HG02798 (cell line): ENCODE data around the gene MACROD2.
"Not testable (repeated sequence)": the region's sequence is repeated elsewhere in the genome, so short reads cannot be mapped to it uniquely, and the experiment has no call there.

ENCODE experiments used
- ATAC-seq: cut with Tn5 transposase; IDR thresholded peaks from one replicate; pipeline ENCODE4 v1.9.1; 2021; ENCODE audit warnings: mild to moderate bottlenecking; ENCODE audit not compliant: unreplicated experiment, poor library complexity

The MACROD2 gene

DNA sequence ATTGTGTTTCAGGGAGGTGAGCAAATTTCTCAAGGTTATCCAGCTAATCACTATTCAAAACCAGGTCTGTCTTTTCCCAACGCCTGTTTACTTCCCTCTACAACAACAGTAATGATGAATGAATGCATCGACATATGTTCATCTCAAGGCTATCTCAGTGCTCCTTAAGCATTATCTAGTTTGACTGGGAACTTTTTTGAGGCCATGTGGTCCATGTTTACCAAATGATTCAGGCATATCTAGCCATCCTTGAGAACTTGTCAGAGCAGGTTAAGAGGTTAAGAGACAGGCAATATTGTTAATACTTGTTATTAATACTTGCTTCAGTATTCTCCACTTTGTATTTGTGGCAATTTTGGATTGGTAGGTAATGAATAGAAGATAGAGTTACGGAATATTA, 1380.5 kb downstream of the MACROD2 start:
- no peak for ATAC-seq

GRCh38 chr20:15377603-15378002, 1382.3 kb downstream of the MACROD2 start:
- ATAC-seq = not testable (repeated sequence)

GRCh38 chr20:15378151-15378550, 1382.8 kb downstream of the MACROD2 start:
- no peak for ATAC-seq

DNA sequence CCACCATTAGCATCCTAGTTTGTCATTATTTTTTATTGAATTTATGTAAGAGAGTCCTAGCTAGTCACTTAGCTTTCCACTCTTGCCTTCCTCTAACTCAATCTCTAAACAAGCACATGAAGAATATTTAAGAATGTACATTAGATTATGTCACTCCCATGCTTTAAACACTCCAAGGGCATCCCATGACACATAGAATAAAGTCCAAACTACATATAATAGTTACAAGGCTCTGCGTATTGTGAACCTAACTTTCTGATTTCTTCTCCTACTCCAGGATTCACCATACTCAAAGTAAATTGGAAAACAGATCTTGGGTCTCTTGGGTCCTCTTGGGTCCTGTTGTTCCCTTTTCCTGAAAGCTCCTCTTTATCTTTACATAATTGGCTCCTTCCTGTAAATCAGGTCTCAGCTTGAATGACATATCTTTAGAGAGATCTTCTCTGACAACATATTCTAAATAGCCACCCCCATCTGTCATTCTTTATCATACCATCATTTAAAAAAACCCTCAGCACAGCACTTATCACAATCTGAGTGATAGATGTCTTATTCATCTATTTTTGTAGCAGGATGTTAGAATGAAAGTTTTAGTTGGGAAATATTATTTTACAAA, 1384.5 kb downstream of the MACROD2 start:
- ATAC-seq = no peak

DNA sequence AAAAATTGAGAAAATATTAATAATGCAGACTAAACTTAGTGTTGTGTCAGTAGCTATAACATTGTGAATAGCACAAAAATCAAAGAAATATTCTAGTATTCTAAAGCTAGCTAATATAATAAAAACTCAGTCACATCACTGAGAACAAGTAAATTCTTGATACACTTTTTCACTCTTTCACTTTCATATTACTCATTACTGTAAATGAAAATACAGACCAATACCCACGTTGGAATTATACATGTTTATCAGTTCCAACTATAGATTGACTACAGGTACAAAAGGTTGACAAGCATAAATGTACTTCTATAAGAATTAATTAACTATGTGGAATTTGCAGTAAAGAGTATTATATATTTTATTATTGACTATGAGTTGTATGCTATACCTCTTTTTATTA, 1385.5 kb downstream of the MACROD2 start:
- no peak for ATAC-seq

DNA sequence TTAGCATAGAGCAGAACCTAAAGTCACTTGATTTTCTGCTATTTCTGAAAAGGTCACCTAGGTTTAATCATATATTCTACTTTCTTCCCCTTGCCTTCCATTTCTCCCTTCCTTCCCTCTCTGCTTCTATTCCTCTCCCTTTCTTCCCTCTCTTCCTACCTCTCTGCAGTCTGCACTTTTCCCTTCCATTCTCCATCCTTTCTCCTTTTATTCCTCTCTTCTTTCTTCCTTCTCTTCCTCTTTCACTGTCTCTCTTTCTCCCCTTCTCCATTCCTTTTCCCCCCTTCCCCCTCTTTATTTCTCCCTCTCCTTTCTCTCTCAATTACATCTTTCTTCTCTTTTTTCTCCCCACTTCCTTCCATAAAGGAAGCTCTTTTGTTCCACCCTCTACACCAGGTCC, 1391.9 kb downstream of the MACROD2 start:
- no peak for ATAC-seq

DNA sequence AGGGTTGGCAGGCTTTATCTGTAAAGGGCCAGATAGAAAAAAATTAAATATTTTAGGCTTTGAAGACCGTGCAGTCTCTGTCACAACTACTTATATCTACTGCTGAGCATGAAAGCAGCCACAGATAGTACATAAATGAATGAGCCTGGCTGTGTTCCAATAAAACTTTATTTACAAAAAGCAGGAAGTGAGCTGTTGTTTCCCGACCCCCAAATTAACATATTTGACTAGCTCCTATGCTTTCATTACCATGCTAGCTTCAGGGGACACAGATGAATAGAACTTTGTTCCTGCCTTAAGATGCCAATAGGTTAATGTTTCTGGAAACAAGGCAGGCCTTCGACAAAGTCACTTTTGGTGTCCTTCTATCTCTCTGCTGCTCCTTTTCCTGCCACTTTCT, 1400.1 kb downstream of the MACROD2 start:
- ATAC-seq = no peak

- no peak for ATAC-seq
Observed at GRCh38 chr20:15396026-15396425, 1400.7 kb downstream of the MACROD2 start.

GRCh38 chr20:15396900-15397299, 1401.6 kb downstream of the MACROD2 start:
- ATAC-seq = no peak

DNA sequence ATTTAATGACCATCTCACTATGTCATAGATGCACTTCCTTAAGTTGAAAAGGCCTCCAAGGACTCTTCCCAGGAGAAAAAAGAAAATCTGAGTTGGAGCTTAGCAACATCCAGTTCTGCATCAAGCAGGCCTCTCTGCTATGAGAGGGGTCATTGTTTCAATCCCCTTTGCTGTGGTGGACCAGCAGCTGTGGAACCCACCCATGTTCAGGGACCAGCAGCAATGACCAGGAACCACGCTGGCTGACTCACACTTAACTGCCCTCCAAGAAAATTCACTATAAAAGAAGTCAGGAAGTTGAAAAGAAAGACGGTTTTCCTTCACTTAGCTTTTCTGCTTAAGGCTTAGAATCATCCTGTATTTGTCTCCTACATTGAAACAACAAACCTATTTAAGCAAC, 1404.5 kb downstream of the MACROD2 start:
- no peak for ATAC-seq

DNA sequence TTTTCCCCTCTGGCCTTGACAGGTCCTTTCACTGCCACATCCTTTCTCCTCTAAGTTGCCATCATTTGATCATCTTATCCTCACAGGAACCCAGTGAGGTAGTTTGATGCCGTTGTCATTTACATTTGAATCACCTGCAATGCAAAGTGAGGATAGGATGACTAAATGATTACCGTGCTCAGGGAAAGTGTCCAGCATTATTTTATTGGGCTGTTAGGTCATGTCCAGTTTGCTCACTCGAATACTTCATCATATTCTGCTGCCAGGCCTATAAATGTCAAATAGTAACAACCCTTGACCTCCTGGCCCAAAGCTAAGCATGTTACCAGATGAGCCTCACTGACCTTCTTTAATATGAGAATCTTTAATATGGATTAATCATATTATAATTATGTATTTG, 1410.8 kb downstream of the MACROD2 start:
- ATAC-seq = no peak

DNA sequence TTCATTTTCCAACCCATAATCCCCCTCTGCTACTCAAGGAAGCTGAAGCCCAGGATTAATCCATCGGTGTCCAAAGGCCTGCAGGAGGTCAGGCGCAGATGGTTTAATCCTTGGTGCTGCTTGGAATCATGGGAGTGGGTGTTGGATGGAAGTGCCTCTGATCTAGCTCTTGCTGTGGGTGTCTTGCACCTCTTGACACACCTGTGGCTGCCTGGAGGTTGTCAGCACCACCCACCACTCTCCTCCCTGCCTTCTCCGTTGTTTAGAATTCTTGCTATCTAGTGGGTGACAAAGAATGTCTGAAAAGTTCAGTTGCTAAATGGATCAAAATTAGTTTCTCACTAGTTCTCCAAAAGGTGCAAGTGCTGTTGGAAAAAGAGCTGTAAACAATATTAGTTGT, 1416.5 kb downstream of the MACROD2 start:
- ATAC-seq = no peak

DNA sequence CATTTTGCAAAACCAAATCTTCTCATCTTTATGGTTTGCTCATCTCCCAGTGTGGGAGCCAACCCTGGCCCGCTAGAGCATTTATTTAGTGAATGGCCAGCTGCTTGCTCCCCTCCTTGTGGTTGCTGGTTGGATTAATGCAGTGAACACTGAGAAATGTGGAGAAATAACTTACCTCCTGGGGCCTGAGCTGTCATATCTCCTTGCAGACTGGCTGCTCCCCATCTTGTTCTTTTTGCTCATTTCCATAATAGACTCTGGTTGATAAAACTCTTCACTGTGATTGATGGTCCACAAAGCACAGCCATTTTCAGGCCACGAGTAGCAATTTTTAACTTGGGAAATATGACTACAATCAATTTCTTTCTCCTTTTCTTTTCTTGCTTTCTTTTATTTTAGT, 1420.6 kb downstream of the MACROD2 start:
- ATAC-seq = no peak

DNA sequence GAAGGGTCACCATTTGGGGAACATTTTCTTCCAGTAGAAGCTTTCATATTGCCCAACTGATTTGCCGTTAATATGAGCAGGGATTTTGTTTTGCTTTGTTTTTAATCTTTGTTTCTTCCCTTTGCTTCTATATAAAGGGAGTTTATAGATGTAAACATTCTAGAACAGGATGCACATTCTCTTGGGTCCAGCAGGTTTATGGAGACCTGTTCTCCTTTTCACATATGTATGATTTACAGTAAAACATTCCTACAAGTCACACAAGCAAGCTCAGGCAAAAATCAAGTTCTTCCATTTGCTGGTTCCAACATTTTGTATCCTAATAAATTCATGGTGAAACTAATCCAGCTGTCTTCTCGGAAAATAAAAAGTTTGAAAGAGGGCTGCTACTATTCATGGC, 1424.5 kb downstream of the MACROD2 start:
- no peak for ATAC-seq

DNA sequence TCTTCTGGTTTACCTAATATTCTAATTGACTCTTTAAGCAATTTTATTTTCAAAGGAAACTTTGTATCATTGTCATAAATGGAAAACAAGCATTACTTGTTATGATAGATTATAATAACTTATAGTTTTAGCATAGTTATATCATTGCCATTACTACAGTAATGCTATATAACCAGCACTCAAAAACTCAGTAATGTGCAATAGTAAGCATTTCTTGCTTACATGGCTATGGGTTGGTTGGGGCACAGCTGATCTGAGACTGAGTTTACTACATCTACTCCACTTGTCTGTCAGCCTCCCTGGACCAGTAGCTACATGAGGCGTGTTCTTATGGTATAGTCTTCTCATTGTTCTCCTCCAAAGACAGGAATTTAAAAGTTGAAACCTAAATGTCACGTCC, 1427.7 kb downstream of the MACROD2 start:
- ATAC-seq = no peak

GRCh38 chr20:15439551-15439950, 1444.2 kb downstream of the MACROD2 start:
- ATAC-seq = no peak

DNA sequence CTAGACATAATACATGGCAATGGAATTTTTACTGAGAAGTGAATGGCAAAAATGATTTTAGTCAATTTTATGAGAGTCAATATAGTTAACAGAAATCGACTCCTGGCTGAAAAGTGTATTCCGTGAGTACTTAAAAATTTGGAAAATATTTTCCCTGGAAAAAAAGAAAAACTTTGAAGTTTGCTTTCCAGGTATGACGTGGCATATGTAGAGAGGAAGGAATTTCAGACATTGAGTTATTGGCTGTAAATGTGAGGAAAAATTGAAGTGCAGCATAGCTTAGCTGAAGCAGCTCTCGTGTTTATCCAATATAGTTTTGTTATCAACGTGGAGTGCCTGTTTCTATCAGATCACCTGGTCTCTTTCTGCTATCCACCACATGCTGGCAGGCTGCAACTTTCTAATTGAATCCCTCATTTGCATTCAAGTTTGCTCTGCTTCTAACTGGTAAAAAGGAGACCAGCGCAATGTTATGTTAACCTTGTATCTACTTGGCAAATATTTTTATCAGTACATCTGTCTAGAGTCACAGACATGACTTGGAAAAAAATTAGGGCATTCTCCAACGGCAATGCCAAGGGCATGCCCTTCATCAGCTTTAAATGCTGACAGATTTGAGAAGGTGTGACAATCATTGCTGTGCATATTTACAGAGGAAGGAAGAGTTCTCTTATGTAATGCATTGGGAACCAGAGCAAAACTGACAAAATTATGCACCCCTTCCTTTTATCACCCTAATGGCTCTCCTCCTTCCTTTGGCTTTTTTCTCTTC, 1444.9 kb downstream of the MACROD2 start:
- peak; percentile 45 for ATAC-seq

GRCh38 chr20:15445056-15445840, 1449.9 kb downstream of the MACROD2 start:
- ATAC-seq = no peak

DNA sequence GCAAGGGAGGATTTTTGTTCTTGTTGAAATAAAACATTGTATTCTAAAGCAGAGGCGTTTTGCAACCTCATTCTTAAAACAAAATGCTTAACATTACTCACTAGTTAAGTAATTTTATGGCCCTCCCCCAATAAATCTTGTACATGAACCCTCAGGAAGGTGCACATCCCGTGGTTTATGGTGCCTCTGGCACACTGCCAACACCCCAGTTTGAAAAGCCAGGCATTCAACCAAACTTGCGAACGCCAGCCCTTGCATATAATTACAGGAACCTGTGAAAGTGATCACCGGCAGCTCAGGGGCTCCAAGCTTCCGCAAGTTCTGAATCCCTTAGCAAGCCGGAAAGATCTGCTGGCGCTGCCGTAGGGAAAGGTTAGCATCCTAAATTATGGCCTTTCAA, 1451.1 kb downstream of the MACROD2 start:
- no peak for ATAC-seq

GRCh38 chr20:15447549-15447948, 1452.2 kb downstream of the MACROD2 start:
- ATAC-seq = no peak

- no peak for ATAC-seq
Observed at GRCh38 chr20:15449061-15449460, 1453.7 kb downstream of the MACROD2 start.
